AG04449 (cell line): Measurements from ENCODE around the gene CAMTA1.

ENCODE experiments used
- CTCF ChIA-PET: fragments of 350-600 bp; formaldehyde crosslinking; extraction: SDS; loops from one replicate; lab custom pipeline; 2021; ENCODE audit warnings: antibody characterized with exemption; lab: Yijun Ruan, JAX
- POLR2A ChIA-PET: fragments of 400-600, 350-600 bp; formaldehyde crosslinking; extraction: SDS; loops from one replicate; lab custom pipeline; 2020; ENCODE audit warnings: antibody characterized with exemption, inconsistent platforms; lab: Yijun Ruan, JAX
- DNase-seq: peaks from one replicate; pipeline ENCODE4 v3.0.0-alpha.2; 2010; ENCODE audit warnings: low read depth, low spot score
- H3K4me3 ChIP-seq: 2 replicates; pipeline ENCODE4 v1.5.1; 2011; ENCODE audit warnings: low read depth, mild to moderate bottlenecking, control low read depth, low read length
- TF ChIP-seq, protein P1 (sequence below): IDR thresholded peaks from one replicate; pipeline ENCODE4 v1.5.1; 2011; ENCODE audit warnings: mild to moderate bottlenecking, moderate library complexity, low read length, control low read depth, inconsistent platforms; ENCODE audit not compliant: insufficient read depth; ENCODE audit errors: missing control alignments

CAMTA1 gene

DNA sequence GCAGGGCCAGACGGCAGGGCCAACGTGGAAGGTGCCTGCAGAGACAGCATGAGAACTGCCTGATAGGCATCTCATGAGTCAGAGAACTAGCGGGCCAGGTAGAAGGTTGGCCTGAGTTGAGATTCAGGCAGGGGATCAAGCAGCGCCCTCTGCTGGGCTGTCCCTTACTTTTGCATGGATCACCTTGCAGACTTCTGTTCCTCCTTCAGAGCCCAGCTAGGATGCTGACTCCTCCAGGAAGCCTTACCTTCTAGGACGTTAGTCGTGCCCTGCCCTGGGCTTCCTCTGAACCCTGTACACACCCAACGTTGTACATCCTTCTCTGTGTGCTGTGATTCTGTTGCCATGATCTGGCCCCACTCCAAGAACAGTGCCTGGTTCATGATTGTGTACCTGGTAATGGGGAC is 754.5 kb downstream of the CAMTA1 start:
- ChIA-PET POLR2A (no interaction called here), CTCF (interaction anchor here (1.0 kb wide), 1 partner anchor 11 kb away, joined by 4 read pairs; no protein-coding TSS in a partner anchor)
- no peak for DNase-seq
- H3K4me3 ChIP-seq = no peak overlapping the region
- TF ChIP-seq, protein P1, sequence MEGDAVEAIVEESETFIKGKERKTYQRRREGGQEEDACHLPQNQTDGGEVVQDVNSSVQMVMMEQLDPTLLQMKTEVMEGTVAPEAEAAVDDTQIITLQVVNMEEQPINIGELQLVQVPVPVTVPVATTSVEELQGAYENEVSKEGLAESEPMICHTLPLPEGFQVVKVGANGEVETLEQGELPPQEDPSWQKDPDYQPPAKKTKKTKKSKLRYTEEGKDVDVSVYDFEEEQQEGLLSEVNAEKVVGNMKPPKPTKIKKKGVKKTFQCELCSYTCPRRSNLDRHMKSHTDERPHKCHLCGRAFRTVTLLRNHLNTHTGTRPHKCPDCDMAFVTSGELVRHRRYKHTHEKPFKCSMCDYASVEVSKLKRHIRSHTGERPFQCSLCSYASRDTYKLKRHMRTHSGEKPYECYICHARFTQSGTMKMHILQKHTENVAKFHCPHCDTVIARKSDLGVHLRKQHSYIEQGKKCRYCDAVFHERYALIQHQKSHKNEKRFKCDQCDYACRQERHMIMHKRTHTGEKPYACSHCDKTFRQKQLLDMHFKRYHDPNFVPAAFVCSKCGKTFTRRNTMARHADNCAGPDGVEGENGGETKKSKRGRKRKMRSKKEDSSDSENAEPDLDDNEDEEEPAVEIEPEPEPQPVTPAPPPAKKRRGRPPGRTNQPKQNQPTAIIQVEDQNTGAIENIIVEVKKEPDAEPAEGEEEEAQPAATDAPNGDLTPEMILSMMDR = peak; percentile 39

DNA sequence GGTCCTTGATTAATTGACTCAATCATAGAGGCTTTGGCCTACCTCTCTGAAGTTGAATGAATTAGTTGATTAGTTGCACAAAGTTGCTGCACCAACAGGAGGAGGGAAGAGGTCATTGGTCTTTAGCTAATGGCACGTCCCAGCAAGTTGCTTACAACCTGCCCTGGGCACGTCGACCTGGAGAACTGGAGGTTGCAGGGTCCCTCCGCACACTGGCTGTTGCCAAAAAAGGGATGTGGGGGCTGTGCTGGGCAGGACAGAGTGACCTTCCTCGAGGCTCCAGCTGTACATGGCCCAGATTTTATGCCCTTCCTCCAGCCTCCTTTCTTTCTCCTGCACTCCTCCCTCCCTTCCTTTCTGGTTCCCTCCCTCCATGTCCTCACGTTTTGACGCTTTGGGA is 755.6 kb downstream of the CAMTA1 start:
- H3K4me3 ChIP-seq = no peak overlapping the region
- DNase-seq = no peak
- ChIA-PET POLR2A (no interaction called here), CTCF (interaction anchor here (1.0 kb wide), 1 partner anchor 12 kb away, joined by 4 read pairs; no protein-coding TSS in a partner anchor)
- TF ChIP-seq, protein P1 = no peak

DNA sequence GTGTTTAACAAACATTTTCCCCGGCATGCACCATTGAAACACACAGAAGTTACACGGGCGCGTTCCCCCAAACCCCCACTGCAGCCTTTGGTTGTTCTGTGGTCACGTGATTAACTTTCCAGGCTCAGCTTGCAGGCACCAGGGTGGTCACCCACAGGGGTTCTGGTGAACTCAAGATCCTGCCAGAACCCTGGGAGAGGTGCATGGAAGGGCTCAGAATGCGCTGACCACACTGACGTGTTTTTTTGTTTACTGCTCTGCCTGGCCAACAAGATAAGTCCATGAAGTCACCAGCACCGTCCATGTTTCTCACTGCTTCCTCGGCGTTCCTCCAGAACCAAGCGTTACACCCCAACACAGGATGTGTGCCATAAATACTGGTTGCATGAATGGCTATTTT is 756.4 kb downstream of the CAMTA1 start:
- no peak for DNase-seq
- TF ChIP-seq, protein P1 = no peak
- POLR2A ChIA-PET = no interaction called here
- CTCF ChIA-PET = no interaction called here
- no peak overlapping the region for H3K4me3 ChIP-seq

DNA sequence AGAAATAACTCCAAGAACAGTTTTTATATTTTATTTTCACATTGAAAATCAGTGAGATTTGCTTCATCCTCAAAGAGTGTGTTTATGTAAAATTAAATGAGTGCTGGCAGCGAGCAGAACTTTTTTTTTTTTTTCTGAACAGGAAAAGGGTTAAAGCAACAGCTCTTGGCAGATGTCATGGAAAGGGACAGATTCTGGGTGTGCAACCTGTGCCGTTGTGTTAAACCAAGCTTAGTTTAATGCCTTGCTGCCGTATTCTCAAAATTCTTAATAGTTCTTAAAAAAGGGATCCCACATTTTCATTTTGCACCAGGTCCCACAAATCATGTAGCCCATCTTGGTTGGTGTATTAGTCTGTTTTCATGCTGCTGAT is 758.5 kb downstream of the CAMTA1 start:
- ChIA-PET POLR2A (interaction anchor here (0.6 kb wide), 1 partner anchor 741 kb away, joined by 3 read pairs; no protein-coding TSS in a partner anchor), CTCF (interaction anchor here (1.1 kb wide), 1 partner anchor 989 kb away, joined by 3 read pairs; the partner anchor contains the start of gene TAS1R1)
- no peak for DNase-seq
- no peak overlapping the region for H3K4me3 ChIP-seq
- TF ChIP-seq, protein P1 = no peak

DNA sequence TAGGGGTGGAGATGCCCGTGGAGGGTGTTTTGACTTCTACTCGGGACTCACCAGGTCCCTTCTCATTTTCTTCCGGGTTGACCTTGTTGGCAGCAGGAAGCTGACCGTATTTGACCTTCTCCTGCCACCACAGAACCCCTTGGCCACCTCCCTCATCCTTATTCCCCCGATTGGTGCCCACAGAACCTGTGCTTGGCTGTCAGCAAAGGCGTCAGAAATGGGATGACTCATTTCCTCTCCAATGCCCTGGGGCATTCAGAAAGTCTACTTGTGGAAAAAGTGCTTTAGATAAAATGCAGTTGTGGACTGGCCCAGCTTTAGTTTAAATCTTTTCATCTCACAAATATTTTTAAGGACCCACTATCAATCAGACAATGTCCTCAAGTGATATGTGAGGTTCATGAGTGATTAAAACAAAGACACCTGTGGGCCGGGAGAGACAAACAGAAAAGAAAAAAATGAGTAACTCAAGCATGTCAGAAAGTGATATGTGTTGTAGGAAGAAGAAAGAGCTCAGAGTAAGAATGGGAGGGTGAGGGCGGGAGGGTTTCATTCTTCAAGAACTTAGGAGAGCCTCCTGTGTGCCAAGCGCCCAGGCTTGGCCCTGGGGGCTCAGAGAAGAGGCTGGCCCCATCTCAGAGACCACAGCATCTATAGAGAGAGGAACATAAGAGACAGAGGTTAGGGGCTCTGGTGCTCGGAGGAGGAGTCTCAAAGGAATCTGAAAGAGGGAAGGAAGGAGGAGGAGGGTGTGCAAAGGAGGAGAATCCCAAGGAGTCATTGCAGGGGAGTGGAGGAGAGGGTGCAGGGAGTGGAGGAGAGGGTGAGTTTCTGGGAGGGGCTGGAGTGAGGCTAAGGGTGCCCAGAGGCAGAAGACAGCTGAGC is 764.3 kb downstream of the CAMTA1 start:
- DNase-seq = peak; percentile 63

More for the DNA sequence above, 764.3 kb downstream of the CAMTA1 start:
- ChIA-PET POLR2A (no interaction called here), CTCF (interaction anchor here (1.0 to 1.2 kb wide), 2 partner anchors 33 to 480 kb away, joined by 3 to 4 read pairs; no protein-coding TSS in a partner anchor)
- TF ChIP-seq, protein P1 = no peak
- H3K4me3 ChIP-seq = no peak overlapping the region
